GM18873 (cell line): ENCODE results near the gene CBY1.

ENCODE experiments used
- ATAC-seq: cut with Tn5 transposase; IDR thresholded peaks from one replicate; pipeline ENCODE4 v1.9.1; 2021; ENCODE audit warnings: mild to moderate bottlenecking, moderate library complexity, moderate number of reproducible peaks; ENCODE audit not compliant: unreplicated experiment, low FRiP score

Gene CBY1

GRCh38 chr22:38719196-38719595 lies 62.8 kb downstream of the CBY1 start:
- no peak for ATAC-seq

GRCh38 chr22:38720350-38720749 lies 63.9 kb downstream of the CBY1 start:
- ATAC-seq = no peak

DNA sequence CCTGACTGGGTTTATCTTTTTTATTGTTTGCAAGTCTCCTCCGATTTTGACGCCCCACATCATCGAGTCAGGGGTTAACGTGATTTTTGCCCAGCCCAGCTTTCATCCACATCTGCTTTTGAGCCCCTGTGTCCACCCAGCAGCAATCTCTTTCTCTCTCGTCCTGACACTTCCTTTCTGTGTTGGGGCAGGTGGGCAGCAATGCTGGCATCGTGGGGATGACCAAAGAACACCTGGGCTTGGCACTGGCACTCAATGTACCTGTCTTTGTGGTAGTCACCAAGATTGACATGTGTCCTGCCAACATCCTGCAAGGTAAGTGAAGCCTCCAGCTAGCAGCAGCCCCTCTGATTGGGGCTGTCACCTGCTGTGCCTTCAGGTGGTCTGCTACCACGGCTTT lies 65.1 kb downstream of the CBY1 start:
- no peak for ATAC-seq
